Loucy (cell line): ENCODE measurements around the gene GATA1.

Experiments used
- CTCF ChIP-seq: fragments of 200-600 bp; sonication (generic); conservative IDR thresholded peaks from 2 replicates; pipeline ENCODE4 v1.5.1; 2014; ENCODE audit warnings: mild to moderate bottlenecking, antibody characterized with exemption, low read length
- EZH2phosphoT487 ChIP-seq: fragments of 200-600 bp; IDR thresholded peaks from 2 replicates; pipeline ENCODE4 v1.6.1; 2018; ENCODE audit warnings: antibody characterized with exemption, mild to moderate bottlenecking, moderate library complexity, borderline replicate concordance

- no peak for TF ChIP-seq CTCF
- TF ChIP-seq EZH2phosphoT487: no peak
Observed at GRCh38 chrX:48793935-48794334, 7.5 kb downstream of the GATA1 start.
